Measurements from ENCODE around the gene SHQ1. TPM values are rescaled to one million over a fixed set of nuclear protein-coding genes. Genes with fewer than 3 reads are reported as not detected.
A peak's percentile ranks its signal among the peaks of the same experiment; 100 is the strongest.
"Not testable (repeated sequence)": the region's sequence is repeated elsewhere in the genome, so short reads cannot be mapped to it uniquely, and the experiment has no call there.

The SHQ1 gene
- total RNA-seq, 1 experiment from 2014 or later = 28.9 TPM

DNA sequence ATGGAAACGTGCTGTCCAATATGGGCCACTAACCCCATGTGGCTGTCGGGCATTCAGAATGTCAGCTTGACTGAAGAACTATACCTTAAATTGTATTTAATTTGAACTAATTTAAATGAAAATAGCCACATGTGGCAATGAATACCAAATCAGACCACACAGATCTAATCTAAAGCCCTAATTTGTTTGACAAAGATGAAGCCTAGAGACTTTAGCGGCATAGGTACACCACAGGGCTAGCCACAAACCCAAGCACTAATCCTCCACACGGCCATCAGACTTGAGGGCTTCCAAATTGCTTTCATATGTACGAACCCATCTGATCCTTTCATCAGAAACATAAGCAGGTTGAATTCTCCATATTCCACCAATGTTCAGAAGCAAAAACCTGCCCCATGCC, 81.4 kb downstream of the SHQ1 start:
- no peak for DNase-seq (ENCODE audit: low spot score)

DNA sequence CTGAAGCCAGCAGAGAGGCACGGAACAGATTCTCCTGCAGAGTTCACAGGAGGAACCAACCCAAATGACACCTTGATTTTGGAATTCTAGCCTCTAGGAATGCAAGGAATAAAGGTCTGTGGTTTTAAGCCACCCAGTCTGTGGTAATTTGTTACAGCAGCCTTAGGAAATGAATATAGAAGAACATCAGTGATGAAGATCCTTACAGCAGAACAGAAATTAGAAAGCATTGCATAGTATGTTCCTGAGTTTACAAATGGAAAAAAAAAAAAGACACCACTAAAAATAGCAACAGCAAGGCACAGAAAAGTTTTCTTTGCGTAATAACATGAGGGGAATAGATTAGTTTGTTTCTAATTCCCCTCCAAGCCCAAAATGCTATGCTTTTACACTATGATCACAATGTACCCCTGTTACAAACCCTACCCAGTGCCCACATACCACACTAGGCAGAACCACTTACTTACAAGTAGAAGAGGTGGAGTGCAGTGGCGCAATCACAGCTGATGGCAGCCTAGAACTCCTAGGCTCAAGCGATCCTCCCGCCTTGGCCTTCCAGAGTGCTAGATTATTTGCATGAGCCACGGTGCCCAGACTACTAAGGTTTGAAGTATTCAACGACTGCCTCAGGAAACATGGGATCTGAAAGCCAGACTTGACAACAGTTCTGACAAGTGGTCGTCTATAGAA, 84.3 kb downstream of the SHQ1 start:
- in situ Hi-C loops (cut with HindIII; ENCODE audit: low sequenced_read_pairs) = no loop called here
- no peak for DNase-seq (ENCODE audit: low spot score)

More for the DNA sequence above, 81.4 kb downstream of the SHQ1 start:
- in situ Hi-C loops (cut with HindIII; ENCODE audit: low sequenced_read_pairs) = no loop called here

DNA sequence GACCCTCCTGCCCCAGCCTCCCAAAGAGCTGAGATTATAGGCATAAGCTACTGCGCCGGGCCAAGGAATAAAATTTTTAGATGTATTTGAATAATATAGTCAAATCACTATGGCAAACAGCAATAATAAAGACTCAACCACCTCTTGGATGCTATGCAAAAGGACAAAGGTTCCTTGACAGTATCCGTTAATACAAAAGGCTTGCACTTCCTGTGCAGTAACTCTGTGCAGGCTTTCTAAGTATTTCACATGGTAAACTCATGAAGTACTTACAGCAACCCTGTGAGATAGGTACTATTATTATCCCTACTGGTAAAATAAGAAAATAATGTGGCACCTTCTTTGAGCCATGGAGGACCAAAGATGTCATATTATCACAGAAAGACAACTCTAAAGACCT, 86.8 kb downstream of the SHQ1 start:
- DNase-seq (ENCODE audit: low spot score) = no peak
- in situ Hi-C loops (cut with HindIII; ENCODE audit: low sequenced_read_pairs) = no loop called here

DNA sequence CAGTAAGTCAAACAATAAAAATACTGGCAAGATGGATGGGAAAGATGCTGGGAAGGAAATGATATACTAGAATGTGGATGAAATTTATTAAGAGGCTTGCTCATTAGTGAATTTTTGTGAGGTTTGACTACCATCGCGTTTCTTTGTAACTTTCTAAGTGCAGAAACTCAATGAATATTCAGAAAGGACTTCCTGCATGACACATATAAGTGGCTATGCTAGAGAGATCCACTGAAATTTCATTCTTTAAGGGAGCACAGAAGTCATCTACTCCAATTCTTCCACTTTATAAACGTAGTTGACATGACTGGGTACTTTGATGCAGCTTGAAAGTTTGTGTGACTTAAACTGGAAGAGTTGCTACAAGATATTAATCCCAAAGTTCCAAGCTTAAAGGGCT, 88.0 kb downstream of the SHQ1 start:
- DNase-seq (ENCODE audit: low spot score) = no peak
- in situ Hi-C loops (cut with HindIII; ENCODE audit: low sequenced_read_pairs) = no loop called here

DNA sequence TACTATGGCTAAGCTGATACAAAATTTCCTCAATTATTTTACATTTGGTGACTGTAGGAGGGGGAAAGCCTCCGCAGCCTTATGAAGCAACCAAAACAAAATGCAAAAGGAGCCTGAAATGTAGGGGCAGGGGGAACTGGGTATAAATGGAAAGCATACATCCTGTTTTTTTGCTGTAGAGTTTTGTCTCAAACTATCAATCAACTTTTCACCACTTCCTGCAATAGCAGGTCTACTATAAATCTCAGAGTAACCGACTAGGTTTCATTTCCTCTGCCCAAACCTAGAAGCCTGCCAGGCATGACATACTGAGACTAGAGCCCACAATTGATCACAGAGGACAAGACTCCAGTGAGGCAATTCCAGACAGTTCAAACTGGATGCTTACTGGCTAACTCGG, 91.3 kb downstream of the SHQ1 start:
- no peak for DNase-seq (ENCODE audit: low spot score)
- in situ Hi-C loops (cut with HindIII; ENCODE audit: low sequenced_read_pairs) = no loop called here

DNA sequence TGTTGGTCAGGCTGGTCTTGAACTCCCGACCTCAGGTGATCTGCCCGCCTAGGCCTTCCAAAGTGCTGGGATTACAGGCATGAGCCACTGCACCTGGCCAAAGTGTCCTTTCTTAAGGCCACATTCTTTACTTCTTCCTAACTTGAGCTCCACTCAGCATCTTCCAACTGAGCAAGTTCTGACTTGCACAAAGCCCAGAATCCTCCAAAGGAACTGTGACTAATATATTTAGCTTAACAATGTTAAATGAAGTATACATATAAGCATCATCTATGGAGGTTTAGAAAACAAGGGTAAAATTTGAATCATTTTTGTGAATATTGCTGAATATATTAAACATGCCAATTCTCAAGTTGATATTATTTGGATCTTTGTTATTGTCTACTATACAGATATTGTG, 93.7 kb downstream of the SHQ1 start:
- no peak for DNase-seq (ENCODE audit: low spot score)
- in situ Hi-C loops (cut with HindIII; ENCODE audit: low sequenced_read_pairs) = no loop called here

DNA sequence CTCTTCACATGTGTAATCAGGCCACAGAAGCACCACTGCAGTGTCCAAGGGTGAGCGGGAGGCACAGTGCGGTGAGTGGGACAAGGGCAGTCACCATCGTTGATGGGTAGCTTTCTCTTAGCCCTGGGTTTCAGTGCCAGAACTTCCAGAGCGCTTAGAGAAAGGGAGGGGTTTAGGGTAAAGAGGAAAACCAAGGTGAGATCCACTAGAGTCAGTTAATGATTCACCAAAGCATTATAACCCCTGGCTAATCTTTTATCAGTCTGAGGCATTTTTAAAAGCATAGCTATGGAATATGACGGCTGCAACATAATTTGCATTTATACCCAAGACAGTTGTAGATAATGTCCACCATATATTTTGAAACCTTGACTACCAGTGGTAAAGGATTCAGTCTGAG, 94.8 kb downstream of the SHQ1 start:
- in situ Hi-C loops (cut with HindIII; ENCODE audit: low sequenced_read_pairs) = no loop called here
- no peak for DNase-seq (ENCODE audit: low spot score)

DNA sequence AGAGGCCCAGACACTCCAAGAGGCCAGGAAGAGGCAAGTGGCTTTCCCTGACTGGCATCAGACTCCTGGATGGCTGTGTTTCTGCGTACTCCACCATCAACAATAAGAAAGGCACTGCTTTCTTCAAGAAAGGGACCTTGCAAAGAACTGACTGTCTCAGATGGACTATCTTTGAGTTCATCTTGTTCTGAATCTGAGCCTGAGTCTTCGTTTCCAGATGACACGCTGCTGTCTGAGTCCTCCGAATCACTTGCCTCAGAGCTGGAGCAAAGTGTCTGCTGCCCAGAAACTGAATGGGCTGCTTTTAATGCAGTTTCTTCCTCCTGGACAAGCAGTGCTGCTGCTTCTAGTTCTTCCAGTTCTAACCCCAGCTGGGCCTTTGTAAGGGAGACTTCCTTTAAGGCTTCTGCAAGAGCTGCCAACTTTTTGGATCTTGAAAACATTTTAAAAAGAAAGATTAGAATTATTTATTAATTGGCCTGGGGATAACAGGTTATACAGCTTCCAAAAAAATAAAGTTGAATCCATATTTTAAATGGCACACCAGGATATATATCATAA, 97.8 kb downstream of the SHQ1 start:
- in situ Hi-C loops (cut with HindIII; ENCODE audit: low sequenced_read_pairs) = no loop called here

DNA sequence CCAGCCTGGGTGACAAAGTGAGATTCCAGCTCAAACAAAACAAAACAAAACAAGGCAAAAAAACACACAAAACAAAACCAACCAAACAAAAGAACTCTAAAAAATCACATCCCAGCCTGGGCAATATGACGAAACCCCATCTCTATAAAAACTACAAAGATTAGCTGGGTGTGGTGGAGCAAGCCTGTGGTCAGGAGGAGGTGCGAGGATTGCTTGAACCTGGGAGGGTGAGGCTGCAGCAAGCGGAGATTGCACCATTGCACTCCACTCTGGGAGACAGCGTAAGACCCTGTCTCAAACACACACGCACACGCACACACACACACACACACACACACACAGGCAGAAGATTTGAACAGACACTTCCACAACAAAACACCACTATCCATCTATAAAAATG, 99.6 kb downstream of the SHQ1 start:
- DNase-seq (ENCODE audit: low spot score) = no peak
- in situ Hi-C loops (cut with HindIII; ENCODE audit: low sequenced_read_pairs) = no loop called here

More for the DNA sequence above, 97.8 kb downstream of the SHQ1 start:
- no peak for DNase-seq (ENCODE audit: low spot score)

DNA sequence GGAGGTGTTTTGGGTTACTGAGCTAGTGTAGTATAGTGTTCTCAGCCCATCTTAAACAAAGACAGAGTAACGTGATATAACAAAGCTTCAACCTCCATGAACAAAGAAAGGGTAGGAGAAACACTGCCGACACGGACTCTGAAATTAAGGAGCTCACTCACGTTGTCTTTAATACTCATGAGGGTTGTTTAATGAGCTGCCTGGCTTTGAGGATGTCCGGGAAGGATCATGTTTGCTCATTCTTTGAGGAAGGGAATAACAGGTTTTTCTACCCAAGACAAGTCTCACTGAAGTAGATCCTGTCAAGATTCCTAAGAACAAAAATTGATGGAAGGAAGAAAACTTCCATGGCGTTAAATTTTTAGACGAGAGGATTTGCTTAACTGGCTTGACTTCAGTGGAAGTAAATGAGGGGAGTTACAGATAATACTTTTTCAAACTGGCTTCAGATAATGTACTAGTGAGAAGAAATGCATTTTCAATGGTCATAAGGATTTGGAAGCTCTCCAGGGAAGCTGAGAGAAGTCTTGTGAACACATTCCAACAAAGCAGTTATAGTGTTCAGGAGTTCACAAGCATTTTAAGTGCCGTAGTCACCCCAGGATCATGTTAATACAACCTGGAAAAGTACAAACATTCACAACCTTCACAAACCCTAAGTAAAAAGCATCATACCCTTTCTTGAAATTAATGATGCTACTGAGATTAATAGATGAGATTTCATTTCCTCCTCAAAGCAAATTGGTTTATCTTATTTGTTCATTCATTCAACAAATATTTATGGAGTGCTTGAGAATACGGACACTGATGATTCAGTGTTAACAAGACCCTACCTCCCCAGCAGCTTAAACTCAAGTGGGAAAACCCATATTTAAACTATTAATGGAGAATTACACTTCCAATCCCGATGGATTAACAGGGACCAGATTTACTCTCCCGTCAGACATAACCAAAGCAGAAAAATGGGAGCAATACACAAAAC, 101.5 kb downstream of the SHQ1 start:
- no peak for DNase-seq (ENCODE audit: low spot score)
- in situ Hi-C loops (cut with HindIII; ENCODE audit: low sequenced_read_pairs) = no loop called here

DNA sequence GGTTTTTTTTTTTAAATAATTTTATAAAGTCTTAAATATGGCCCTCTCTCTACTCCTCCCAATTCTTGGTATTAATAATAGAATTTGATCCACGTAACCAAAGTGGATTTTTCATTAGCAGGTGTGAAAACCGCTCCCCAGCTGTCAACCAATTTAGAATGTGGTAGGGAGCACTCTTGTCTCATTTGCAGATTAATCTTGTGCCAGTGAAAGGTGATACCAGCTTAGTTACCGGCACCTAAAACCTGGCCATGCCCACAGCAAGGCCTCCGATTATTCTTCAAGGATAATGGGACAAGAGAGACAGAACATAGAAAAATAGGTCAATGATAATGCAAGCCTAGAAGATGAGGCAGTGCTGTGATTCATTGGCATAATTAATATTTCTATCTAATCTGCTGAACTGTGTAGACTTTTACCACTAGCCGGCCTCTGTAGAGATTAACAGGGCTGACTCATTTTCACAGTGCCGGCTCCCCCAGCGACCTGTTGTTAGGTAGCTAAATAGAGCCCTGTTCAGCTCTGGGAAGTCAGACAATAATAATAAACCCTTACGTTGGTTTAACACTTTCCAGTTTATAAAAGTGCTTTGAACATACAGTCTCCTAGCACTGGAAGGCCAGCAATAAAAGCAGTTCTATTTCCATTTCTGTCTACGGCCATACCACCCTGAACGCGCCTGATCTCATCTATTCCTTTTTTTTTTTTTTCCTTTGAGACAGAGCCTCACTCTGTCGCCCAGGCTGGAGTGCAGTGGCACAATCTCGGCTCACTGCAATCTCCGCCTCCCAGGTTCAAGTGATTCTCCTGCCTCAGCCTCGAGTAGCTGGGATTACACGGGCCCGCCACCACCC, 102.9 kb downstream of the SHQ1 start:
- in situ Hi-C loops (cut with HindIII; ENCODE audit: low sequenced_read_pairs) = no loop called here
- no peak for DNase-seq (ENCODE audit: low spot score)

DNA sequence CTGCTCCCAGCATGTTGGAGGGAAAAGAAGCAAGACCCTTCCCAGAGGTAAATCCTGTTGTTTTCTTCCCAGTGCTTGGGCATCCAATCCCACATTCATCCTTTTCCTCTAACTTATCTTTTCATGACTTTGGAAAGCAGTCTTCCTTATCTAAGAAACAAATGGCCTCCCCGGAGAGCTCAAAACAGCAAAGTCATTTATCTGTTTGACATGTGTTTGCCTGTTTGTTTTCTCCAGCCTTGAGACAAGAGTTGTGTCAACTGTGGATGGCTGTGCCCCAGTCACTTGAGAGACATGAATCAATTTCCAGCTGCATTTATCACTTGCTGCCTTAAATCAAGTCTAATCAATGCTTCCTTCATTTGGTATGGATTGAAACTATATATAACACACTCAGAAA, 103.9 kb downstream of the SHQ1 start:
- in situ Hi-C loops (cut with HindIII; ENCODE audit: low sequenced_read_pairs) = no loop called here
- DNase-seq (ENCODE audit: low spot score) = no peak

DNA sequence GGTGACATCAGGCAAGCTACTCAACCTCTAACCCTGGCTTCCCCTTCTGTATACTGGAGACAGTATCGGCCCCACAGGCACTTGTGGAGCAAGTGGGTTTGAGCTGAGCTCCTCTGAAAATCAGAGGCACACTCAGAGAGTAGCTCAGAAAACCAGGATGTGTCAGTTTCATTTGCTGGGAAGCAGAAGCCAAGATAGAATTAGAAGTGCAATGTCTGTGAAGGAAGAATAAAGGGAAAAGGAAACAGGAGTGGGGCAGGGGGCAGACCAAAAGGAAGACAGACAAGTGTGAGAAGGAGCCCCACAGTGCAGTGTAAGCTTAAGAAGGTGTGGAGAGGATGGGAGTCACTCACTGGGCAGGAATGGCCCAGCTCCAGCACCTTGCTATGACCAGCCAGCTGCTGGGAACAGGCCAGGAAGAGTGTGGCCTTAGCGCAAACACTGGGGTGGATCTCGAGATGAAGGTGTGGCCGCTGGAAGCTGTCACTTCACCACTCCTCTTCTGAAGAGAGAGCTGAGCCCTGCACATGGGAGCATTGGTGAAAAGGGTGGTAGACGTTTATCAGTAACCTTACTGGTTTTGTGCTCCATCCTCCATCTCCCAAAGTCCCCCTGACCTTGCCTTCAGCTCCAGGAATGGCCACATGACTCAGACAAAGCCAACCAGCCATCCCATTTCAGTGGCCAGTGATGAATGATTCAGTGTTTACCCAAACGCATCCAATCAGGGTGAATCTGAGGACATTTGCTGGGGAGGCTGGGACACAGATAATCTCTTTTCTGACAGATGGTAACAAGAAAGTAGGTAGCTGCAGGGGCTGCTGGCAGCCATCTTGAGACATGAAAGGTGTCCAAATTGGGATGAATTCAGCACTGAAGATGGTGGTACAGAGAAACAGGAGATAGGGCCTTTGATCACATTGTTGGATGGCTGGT, 108.4 kb downstream of the SHQ1 start:
- in situ Hi-C loops (cut with HindIII; ENCODE audit: low sequenced_read_pairs) = no loop called here
- peak; percentile 34 for DNase-seq (ENCODE audit: low spot score)

DNA sequence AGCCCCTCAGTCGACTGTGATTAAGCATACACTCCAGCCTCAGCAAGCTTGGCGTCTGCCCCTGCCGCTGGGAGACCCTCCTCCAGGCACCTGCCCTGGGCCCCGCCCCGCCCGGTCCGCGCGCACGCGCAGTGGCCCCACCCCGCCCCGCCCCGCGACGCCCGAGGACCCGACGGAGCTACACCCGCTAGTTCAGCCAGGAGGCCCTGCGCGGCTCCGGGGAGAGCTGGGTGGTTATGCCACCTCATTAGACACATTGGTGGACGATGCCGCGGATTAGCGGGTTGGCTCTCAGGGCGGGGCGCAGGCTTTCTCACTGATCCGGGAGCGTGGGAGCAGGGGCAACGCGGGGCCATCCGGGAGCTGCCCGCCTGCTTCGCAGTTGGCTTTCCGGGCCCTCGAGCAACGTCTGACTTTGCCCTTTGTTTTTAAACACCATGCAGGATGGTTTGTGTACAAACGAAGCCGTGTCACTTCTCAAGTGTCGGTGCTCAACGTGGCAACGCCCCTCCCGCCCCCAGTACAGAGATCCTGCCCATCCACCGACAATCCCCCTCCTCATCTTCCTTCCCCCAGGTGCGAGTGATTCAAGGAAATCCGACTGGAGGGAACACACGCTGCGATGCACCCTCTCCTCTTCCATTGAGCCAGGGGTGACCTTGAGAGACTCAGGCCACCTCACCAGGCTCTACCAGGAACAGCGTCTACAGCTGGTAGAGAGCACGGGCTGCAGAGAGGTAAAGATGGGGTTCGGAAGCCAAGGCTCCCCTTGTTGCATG, 109.3 kb downstream of the SHQ1 start:
- in situ Hi-C loops (cut with HindIII; ENCODE audit: low sequenced_read_pairs) = no loop called here
- peak; percentile 42 for DNase-seq (ENCODE audit: low spot score)

DNA sequence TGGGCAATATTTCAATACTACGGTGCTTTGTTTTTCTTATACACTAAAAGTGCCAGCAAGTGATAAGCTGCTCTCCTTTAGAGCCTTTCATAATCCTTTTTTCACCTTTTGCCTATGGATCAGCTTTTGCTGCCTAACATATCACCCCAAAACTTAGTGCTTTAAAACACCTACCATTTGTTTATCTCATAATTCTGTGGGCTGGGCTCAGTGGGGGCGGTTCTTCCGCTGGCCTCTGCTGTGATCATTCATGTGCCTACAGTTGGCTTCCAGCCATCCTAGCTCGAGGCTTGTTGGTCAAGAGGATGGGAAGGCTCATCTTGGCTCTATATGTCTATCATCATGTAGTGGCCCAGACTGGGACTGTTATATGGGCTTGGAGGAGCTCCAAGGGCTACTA, 113.2 kb downstream of the SHQ1 start:
- in situ Hi-C loops (cut with HindIII; ENCODE audit: low sequenced_read_pairs) = not testable (repeated sequence)

DNA sequence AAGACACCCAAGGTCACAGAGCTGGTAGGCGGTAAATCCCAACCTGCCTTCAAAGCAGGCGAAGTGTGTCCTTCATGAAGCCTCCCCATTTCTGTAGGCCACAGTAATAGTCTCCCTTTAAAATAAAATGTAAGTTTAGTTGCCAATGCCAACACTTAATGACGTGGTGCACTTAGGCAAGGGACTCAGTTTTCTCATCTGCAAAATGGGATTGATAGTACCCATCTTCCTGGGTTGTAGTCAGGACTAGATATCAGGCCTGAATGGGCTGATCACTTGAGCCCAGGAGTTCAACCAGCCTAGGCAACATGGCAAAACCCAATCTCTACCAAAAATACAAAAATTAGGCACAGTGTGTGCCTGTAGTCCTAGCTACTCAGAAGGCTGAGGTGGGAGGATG, 114.6 kb downstream of the SHQ1 start:
- DNase-seq (ENCODE audit: low spot score) = no peak
- in situ Hi-C loops (cut with HindIII; ENCODE audit: low sequenced_read_pairs) = no loop called here

More for the DNA sequence above, 113.2 kb downstream of the SHQ1 start:
- DNase-seq (ENCODE audit: low spot score) = not testable (repeated sequence)

DNA sequence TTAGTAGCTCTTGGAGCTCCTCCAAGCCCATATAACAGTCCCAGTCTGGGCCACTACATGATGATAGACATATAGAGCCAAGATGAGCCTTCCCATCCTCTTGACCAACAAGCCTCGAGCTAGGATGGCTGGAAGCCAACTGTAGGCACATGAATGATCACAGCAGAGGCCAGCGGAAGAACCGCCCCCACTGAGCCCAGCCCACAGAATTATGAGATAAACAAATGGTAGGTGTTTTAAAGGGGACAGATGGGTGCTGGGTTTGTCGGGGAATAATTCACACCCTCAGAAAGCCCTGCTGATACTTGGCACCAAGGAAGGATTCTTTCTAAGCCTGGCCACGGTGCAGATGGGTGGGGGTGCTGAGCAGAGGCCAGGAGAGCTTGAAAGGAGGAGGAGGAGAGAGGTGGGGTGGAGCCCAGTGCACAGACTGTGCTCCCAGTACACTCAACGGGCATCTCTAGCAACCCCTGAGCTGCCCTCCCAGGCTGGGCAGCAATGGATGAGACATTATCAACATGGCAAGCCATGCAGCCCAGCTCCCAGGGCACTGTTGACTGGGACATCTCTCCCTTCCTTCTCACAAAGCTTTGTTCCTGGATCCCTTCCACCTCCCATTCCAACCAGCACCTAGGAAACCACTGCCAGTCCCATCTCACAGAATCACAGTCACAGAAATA, 115.4 kb downstream of the SHQ1 start:
- in situ Hi-C loops (cut with HindIII; ENCODE audit: low sequenced_read_pairs); DNase-seq (ENCODE audit: low spot score): not testable (repeated sequence)

Measured in G401 (cell line).